HFF-Myc (cell line): ENCODE measurements around the gene AFMID.

Source experiments
- DNase-seq: peaks from one replicate; pipeline ENCODE4 v3.0.0-alpha.2; 2011; ENCODE audit warnings: low read depth; ENCODE audit errors: extremely low read depth
- H3K4me3 ChIP-seq: replicated peaks from 2 replicates; pipeline ENCODE4 v1.5.1; 2011; ENCODE audit warnings: low read depth, mild to moderate bottlenecking, control low read depth, low read length
- CTCF ChIP-seq: IDR thresholded peaks from 2 replicates; pipeline ENCODE4 v1.5.1; 2012; ENCODE audit warnings: mild to moderate bottlenecking, low read depth, low read length, control low read depth; ENCODE audit errors: missing control alignments

The AFMID gene

DNA sequence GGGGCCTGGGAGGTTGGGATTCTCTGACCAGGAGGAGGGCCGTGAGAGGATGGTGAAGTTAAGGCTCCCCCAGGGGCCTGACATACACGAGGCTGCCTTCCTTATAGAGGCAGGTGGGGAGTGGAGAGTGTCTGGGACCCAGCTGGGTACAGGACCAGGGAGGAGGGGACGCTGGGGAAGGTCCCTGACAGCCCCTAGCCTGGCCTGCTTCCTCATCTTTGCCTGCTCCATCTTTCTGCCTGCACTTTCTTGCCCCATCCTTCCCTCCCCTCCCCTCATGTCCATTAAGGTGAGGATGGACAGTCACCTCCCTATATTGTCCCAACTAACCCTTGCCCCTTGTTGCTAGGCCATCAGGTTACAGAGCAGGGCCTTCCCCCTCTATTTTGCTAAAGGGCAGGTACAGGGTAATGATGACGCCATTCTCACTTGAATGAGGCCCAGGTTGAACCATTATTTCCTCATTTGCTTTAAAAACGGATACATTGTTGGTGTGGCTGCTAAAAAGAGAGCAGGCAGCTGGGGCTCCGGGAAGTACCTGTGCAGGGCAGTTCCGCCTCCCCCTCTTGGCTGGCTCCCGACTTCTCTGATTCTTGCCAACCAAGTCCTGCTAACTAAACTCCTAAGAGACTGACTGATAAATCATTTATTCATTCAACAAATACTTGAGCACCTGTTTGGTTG, 39.7 kb upstream of the AFMID start:
- TF ChIP-seq CTCF = no peak
- no peak for DNase-seq
- no peak overlapping the region for H3K4me3 ChIP-seq

GRCh38 chr17:78148286-78149016, 38.7 kb upstream of the AFMID start:
- TF ChIP-seq CTCF = no peak
- no peak for DNase-seq
- H3K4me3 ChIP-seq = no peak overlapping the region

GRCh38 chr17:78151514-78152008, 35.6 kb upstream of the AFMID start:
- no peak overlapping the region for H3K4me3 ChIP-seq
- DNase-seq = no peak
- TF ChIP-seq CTCF = no peak

GRCh38 chr17:78154903-78155811, 32.0 kb upstream of the AFMID start:
- DNase-seq = no peak
- TF ChIP-seq CTCF = no peak
- no peak overlapping the region for H3K4me3 ChIP-seq

DNA sequence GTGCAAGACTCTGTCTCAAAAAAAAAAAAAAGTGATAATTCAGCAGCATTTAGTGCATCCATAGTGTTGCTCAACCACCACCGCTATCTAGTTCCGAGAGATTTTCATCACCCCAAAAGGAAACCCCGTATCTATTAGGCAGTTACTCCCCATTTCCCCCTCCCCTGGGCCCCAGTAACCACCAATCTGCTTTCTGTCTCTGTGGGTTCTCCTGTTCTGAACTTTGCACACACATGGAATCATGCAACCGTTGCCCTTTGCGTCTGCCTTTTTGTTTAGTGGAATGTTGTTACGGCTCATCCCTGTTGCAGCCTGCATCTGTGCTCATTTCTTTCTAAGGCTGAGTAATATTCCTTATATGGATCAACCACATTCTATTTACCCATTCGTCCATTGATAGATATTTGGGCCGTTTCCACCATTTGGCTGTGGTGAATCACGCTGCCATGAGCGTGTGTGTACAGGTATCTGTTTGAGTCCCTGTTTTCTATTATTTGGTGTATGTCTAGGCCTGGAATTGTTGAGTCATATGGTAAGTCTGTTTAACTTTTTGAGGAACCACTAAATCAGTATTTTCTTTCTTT, 27.5 kb upstream of the AFMID start:
- H3K4me3 ChIP-seq = no peak overlapping the region
- TF ChIP-seq CTCF = no peak
- DNase-seq = no peak
